Bronchial epithelial cell (primary cell): ENCODE results near the gene MICAL3. TPM values are rescaled to one million over a fixed set of nuclear protein-coding genes. Genes with fewer than 3 reads are reported as not detected.

Experiments used
- DNase-seq: peaks from one replicate; pipeline ENCODE4 v3.0.0-alpha.2; 2010; ENCODE audit warnings: low read depth
- FAIRE-seq: peaks from 2 replicates; lab custom pipeline; 2011; peaks lifted over from hg19 to GRCh38; lab: Jason Lieb, UNC
- H3K27me3 ChIP-seq: 2 replicates; pipeline ENCODE4 v1.5.1; 2011; ENCODE audit warnings: low read length; ENCODE audit not compliant: control insufficient read depth, insufficient read depth
- H3K36me3 ChIP-seq: 2 replicates; pipeline ENCODE4 v1.5.1; 2011; ENCODE audit warnings: low read length; ENCODE audit not compliant: control insufficient read depth, insufficient read depth
- H3K4me3 ChIP-seq: 2 replicates; pipeline ENCODE4 v1.5.1; 2011; ENCODE audit warnings: mild to moderate bottlenecking, low read depth, low read length, control low read depth
- CTCF ChIP-seq: IDR thresholded peaks from 2 replicates; pipeline ENCODE4 v1.5.1; 2011; ENCODE audit warnings: mild to moderate bottlenecking, moderate library complexity, low read length, control low read depth, inconsistent platforms; ENCODE audit not compliant: insufficient read depth, severe bottlenecking
- total RNA-seq: library from RNA; depleted of rRNA; stranded (reverse); fragments of >200 nt; gene quantifications from 2 replicates; pipeline ENCODE4 v1.2.1, GENCODE V29; 2014

The MICAL3 gene
- total RNA-seq, 1 donor from 2014 or later: 13.4 TPM

GRCh38 chr22:17748555-17749353 lies 275.6 kb downstream of the MICAL3 start:
- DNase-seq (no peak), FAIRE-seq (no peak)
- no peak for TF ChIP-seq CTCF
- no peaks in the 10 kb centered on the region for H3K36me3 ChIP-seq
- H3K27me3 ChIP-seq: no peaks in the 10 kb centered on the region
- H3K4me3 ChIP-seq: no peak overlapping the region

- FAIRE-seq (no peak), DNase-seq (no peak)
- no peak for TF ChIP-seq CTCF
- no peaks in the 10 kb centered on the region for H3K27me3 ChIP-seq
- no peak overlapping the region for H3K4me3 ChIP-seq
- H3K36me3 ChIP-seq: no peaks in the 10 kb centered on the region
Measured at GRCh38 chr22:17746916-17747315, 277.4 kb downstream of the MICAL3 start.

GRCh38 chr22:17744430-17744829 lies 279.9 kb downstream of the MICAL3 start:
- H3K4me3 ChIP-seq: no peak overlapping the region
- no peaks in the 10 kb centered on the region for H3K27me3 ChIP-seq
- DNase-seq (no peak), FAIRE-seq (no peak)
- TF ChIP-seq CTCF: no peak
- peaks cover 1% of the 10 kb centered on the region for H3K36me3 ChIP-seq

- Histone ChIP-seq H3K27me3 (no peaks in the 10 kb centered on the region), H3K4me3 (no peak overlapping the region), H3K36me3 (peaks cover 3% of the 10 kb centered on the region)
- DNase-seq: no peak
- FAIRE-seq: no peak
- no peak for TF ChIP-seq CTCF
Measured at GRCh38 chr22:17743661-17744411, 280.5 kb downstream of the MICAL3 start.

GRCh38 chr22:17742527-17742902 lies 281.8 kb downstream of the MICAL3 start:
- no peaks in the 10 kb centered on the region for H3K27me3 ChIP-seq
- peak; percentile 60 for DNase-seq
- H3K4me3 ChIP-seq: no peak overlapping the region
- H3K36me3 ChIP-seq: peaks cover 5% of the 10 kb centered on the region
- FAIRE-seq: no peak
- peak; percentile 91 for TF ChIP-seq CTCF
